GM23338 (cell line): ENCODE results near the gene MROH7. TPM values are rescaled to one million over a fixed set of nuclear protein-coding genes. Genes with fewer than 3 reads are reported as not detected.
A peak's percentile ranks its signal among the peaks of the same experiment; 100 is the strongest.

Source experiments
- ATAC-seq: fragments of 200-7000 bp; cut with Tn5 transposase; 3 replicates; pipeline ENCODE4 v1.9.1; 2020
- DNase-seq: peaks from one replicate; pipeline ENCODE4 v3.0.0-alpha.2; 2015; ENCODE audit warnings: low spot score
- H2AFZ ChIP-seq: fragments of 200-600 bp; sonication (generic); 2 replicates; pipeline ENCODE4 v1.8.0; 2016; ENCODE audit warnings: antibody characterized with exemption, mild to moderate bottlenecking, moderate library complexity
- H3F3A ChIP-seq: fragments of 200-600 bp; sonication (generic); replicated peaks from 2 replicates; pipeline ENCODE4 v1.8.0; 2017; ENCODE audit warnings: antibody characterized with exemption, mixed run types, low read depth
- H3K27ac ChIP-seq: fragments of 200-600 bp; sonication (generic); 2 replicates; pipeline ENCODE4 v1.6.1; 2016; ENCODE audit warnings: low read depth
- H3K27me3 ChIP-seq: fragments of 200-600 bp; sonication (generic); 2 replicates; pipeline ENCODE4 v1.8.0; 2016; ENCODE audit warnings: mild to moderate bottlenecking, mixed run types, moderate library complexity; ENCODE audit not compliant: insufficient read depth
- H3K36me3 ChIP-seq: fragments of 200-600 bp; sonication (generic); 2 replicates; pipeline ENCODE4 v1.8.0; 2016; ENCODE audit warnings: mild to moderate bottlenecking; ENCODE audit not compliant: insufficient read depth
- H3K4me1 ChIP-seq: fragments of 200-600 bp; sonication (generic); 2 replicates; pipeline ENCODE4 v1.8.0; 2016; ENCODE audit warnings: mild to moderate bottlenecking, moderate library complexity; ENCODE audit not compliant: insufficient read depth
- H3K4me2 ChIP-seq: fragments of 200-600 bp; sonication (generic); 2 replicates; pipeline ENCODE4 v1.7.1; 2017; ENCODE audit warnings: mixed run types
- H3K4me3 ChIP-seq: fragments of 200-600 bp; sonication (generic); 2 replicates; pipeline ENCODE4 v1.6.1; 2016; ENCODE audit warnings: mixed run types
- H3K79me2 ChIP-seq: fragments of 200-600 bp; sonication (generic); replicated peaks from 2 replicates; pipeline ENCODE4 v1.8.0; 2017; ENCODE audit warnings: mild to moderate bottlenecking; ENCODE audit not compliant: insufficient read depth
- H3K9me2 ChIP-seq: fragments of 200-600 bp; sonication (generic); 2 replicates; pipeline ENCODE4 v1.8.0; 2017; ENCODE audit not compliant: insufficient read depth
- H4K20me1 ChIP-seq: fragments of 200-600 bp; sonication (generic); replicated peaks from 2 replicates; pipeline ENCODE4 v1.8.0; 2017; ENCODE audit warnings: mild to moderate bottlenecking; ENCODE audit not compliant: insufficient read depth
- H3K27ac Mint-ChIP-seq: 2 replicates; pipeline ENCODE4 v1.8.0; 2020; ENCODE audit warnings: inconsistent platforms, mild to moderate bottlenecking, moderate library complexity, mixed read lengths
- H3K27me3 Mint-ChIP-seq: 3 replicates; pipeline ENCODE4 v1.8.0; 2022; ENCODE audit warnings: low read depth, mild to moderate bottlenecking, moderate library complexity, mixed read lengths, inconsistent platforms; ENCODE audit not compliant: insufficient read depth, poor library complexity
- H3K36me3 Mint-ChIP-seq: 3 replicates; pipeline ENCODE4 v1.8.0; 2021; ENCODE audit warnings: low read depth, mild to moderate bottlenecking, inconsistent platforms, moderate library complexity, mixed read lengths
- H3K4me1 Mint-ChIP-seq: 3 replicates; pipeline ENCODE4 v1.8.0; 2020; ENCODE audit warnings: mild to moderate bottlenecking, inconsistent platforms, mixed read lengths
- H3K4me3 Mint-ChIP-seq: 3 replicates; pipeline ENCODE4 v1.8.0; 2021; ENCODE audit warnings: moderate library complexity, mild to moderate bottlenecking, inconsistent platforms, mixed read lengths
- H3K9me3 Mint-ChIP-seq: 3 replicates; pipeline ENCODE4 v1.8.0; 2020; ENCODE audit warnings: moderate library complexity, mild to moderate bottlenecking, inconsistent platforms, mixed read lengths
- CREB1 ChIP-seq: fragments of 250-450 bp; sonication (Bioruptor Pico); IDR thresholded peaks from 2 replicates; pipeline ENCODE4 v1.5.0; 2020; ENCODE audit warnings: low read depth, mild to moderate bottlenecking, moderate library complexity
- EZH2 ChIP-seq: fragments of 200-600 bp; sonication (generic); IDR thresholded peaks from one replicate; pipeline ENCODE4 v1.8.0; 2017; ENCODE audit warnings: antibody characterized with exemption, mild to moderate bottlenecking, low read depth; ENCODE audit not compliant: unreplicated experiment
- EZH2phosphoT487 ChIP-seq: fragments of 200-600 bp; sonication (generic); IDR thresholded peaks from one replicate; pipeline ENCODE4 v1.8.1; 2018; ENCODE audit warnings: antibody characterized with exemption; ENCODE audit not compliant: unreplicated experiment
- JUNB ChIP-seq: IDR thresholded peaks from one replicate; pipeline ENCODE4 v1.6.1; 2016; ENCODE audit warnings: antibody characterized with exemption; ENCODE audit not compliant: unreplicated experiment
- STAT1 ChIP-seq: IDR thresholded peaks from one replicate; pipeline ENCODE4 v1.6.1; 2016; ENCODE audit warnings: antibody characterized with exemption; ENCODE audit not compliant: unreplicated experiment
- ZNF114 ChIP-seq: fragments of 250-450 bp; sonication (Bioruptor Pico); IDR thresholded peaks from 2 replicates; pipeline ENCODE4 v1.5.0; 2020; ENCODE audit warnings: mild to moderate bottlenecking, moderate library complexity
- polyA plus RNA-seq: library from polyadenylated mRNA; unstranded; fragments of >200 nt; fragmentation: Nextera tagmentation; extraction: Ambion mirVana; gene quantifications from 2 replicates; pipeline ENCODE4 v1.2.1, GENCODE V29; 2016
- total RNA-seq: library from RNA; depleted of rRNA; stranded (reverse); fragments of >200 nt; shearing (Covaris generic); gene quantifications from 2 replicates; pipeline ENCODE4 v1.2.3, GENCODE V29; 2014
- TF ChIP-seq, protein P1 (sequence below): IDR thresholded peaks from one replicate; pipeline ENCODE4 v1.6.1; 2018; ENCODE audit warnings: antibody characterized with exemption; ENCODE audit not compliant: unreplicated experiment
- TF ChIP-seq, protein P2 (sequence below), 2 experiments: fragments of 200-600 bp in 1 of 2; sonication (generic) in 1 of 2; conservative IDR thresholded peaks; 2 replicates each; pipeline versions ENCODE4 v1.5.1 to v1.6.1; 2016 to 2017; ENCODE audit warnings: antibody characterized with exemption in 2 of 2, low read depth in 2 of 2, mild to moderate bottlenecking in 2 of 2, moderate library complexity in 1 of 2
- TF ChIP-seq, protein P3 (sequence below): IDR thresholded peaks from 2 replicates; pipeline ENCODE4 v1.6.1; 2016; ENCODE audit warnings: antibody characterized with exemption

The MROH7 gene
- total and polyA plus RNA-seq, 2 experiments from 2014 or later = 0.17 TPM; not detected in 1

DNA sequence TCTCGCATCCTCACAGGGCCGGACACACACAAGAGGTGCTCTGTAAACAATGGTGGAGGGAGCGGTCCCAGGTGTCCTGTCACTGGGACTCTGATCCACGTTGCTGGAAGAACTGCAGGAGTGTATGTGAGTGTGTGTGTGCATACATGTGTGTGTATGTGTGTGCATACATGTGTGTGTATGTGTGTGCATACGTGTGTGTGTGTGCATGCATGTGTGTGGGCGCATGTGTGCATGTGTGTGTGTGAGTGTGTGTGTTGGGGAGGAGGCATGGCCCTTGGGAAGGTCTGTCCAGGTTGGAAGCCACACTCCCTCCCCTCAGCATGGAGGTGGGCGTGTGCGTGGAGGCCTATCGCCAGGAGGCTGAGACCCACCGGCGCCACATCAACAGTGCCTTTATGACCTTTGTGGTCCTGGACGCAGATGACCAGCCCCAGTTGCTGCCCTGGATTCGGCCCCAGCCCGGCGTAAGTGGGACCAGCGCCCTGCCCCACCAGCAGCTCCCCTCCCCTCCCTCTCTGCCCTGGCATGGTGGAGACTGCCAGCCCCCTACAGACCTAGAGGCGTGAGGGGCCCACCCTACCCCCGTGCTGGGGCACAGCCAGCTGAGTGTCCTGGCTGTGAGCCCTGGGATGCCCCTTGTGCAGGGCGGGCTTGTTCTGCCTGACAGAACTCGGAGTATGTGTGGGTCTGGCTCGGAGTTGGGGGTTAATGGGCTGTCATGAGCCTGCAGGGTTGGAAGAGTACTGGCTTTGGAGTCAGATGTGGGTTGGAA, 40.5 kb upstream of the MROH7 start (continued):
- TF ChIP-seq ZNF114 (CRISPR knock-in tag) = no peak
- no peak for TF ChIP-seq EZH2
- no peak for TF ChIP-seq JUNB
- TF ChIP-seq CREB1 (CRISPR knock-in tag) = no peak
- TF ChIP-seq, protein P1, sequence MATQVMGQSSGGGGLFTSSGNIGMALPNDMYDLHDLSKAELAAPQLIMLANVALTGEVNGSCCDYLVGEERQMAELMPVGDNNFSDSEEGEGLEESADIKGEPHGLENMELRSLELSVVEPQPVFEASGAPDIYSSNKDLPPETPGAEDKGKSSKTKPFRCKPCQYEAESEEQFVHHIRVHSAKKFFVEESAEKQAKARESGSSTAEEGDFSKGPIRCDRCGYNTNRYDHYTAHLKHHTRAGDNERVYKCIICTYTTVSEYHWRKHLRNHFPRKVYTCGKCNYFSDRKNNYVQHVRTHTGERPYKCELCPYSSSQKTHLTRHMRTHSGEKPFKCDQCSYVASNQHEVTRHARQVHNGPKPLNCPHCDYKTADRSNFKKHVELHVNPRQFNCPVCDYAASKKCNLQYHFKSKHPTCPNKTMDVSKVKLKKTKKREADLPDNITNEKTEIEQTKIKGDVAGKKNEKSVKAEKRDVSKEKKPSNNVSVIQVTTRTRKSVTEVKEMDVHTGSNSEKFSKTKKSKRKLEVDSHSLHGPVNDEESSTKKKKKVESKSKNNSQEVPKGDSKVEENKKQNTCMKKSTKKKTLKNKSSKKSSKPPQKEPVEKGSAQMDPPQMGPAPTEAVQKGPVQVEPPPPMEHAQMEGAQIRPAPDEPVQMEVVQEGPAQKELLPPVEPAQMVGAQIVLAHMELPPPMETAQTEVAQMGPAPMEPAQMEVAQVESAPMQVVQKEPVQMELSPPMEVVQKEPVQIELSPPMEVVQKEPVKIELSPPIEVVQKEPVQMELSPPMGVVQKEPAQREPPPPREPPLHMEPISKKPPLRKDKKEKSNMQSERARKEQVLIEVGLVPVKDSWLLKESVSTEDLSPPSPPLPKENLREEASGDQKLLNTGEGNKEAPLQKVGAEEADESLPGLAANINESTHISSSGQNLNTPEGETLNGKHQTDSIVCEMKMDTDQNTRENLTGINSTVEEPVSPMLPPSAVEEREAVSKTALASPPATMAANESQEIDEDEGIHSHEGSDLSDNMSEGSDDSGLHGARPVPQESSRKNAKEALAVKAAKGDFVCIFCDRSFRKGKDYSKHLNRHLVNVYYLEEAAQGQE = no peak
- TF ChIP-seq EZH2phosphoT487 = no peak

DNA sequence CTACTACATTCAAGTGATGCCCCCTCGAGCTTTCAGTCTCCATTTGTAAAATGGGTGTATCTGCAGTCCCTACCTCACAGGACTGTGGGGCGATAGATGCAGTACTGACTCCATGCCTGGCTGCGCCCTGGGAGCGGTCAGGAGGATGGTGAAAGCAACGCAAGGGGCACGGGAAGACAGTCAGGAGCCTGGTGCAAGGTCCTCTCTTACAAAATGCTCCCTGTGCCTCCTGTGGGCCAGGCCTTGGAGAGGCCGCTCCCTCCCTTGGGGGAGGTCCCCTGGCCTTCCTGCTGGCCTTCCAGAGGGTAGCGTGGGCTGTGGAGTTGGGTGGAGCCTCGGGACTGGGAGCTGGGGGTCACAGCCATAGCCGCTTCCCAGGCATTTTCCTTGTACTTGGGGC, 39.9 kb upstream of the MROH7 start:
- no peak for DNase-seq
- H3K4me3 Mint-ChIP-seq = no peak overlapping the region
- peaks cover 7% of the 10 kb centered on the region for H3K4me1 Mint-ChIP-seq
- no peaks in the 10 kb centered on the region for H3K36me3 Mint-ChIP-seq
- Histone ChIP-seq H3K27me3 (no peaks in the 10 kb centered on the region), H4K20me1 (no peaks in the 10 kb centered on the region), H3K27ac (no peak overlapping the region), H3K36me3 (no peaks in the 10 kb centered on the region), H3K79me2 (no peaks in the 10 kb centered on the region), H2AFZ (no peak overlapping the region), H3K9me2 (no peaks in the 10 kb centered on the region), H3F3A (no peaks in the 10 kb centered on the region), H3K4me1 (peaks cover 5% of the 10 kb centered on the region; the same call in 1 of the 2 replicates), H3K4me2 (no peak overlapping the region), H3K4me3 (no peak overlapping the region)
- no peaks in the 10 kb centered on the region for H3K9me3 Mint-ChIP-seq
- peaks cover 1% of the 10 kb centered on the region for H3K27me3 Mint-ChIP-seq
- H3K27ac Mint-ChIP-seq = no peak overlapping the region; the same call in 1 of the 2 replicates
- ATAC-seq = peak; percentile 19; the same call in 2 of the 3 replicates
- TF ChIP-seq EZH2 (no peak), STAT1 (no peak), JUNB (no peak), EZH2phosphoT487 (no peak)
- TF ChIP-seq, protein P2, sequence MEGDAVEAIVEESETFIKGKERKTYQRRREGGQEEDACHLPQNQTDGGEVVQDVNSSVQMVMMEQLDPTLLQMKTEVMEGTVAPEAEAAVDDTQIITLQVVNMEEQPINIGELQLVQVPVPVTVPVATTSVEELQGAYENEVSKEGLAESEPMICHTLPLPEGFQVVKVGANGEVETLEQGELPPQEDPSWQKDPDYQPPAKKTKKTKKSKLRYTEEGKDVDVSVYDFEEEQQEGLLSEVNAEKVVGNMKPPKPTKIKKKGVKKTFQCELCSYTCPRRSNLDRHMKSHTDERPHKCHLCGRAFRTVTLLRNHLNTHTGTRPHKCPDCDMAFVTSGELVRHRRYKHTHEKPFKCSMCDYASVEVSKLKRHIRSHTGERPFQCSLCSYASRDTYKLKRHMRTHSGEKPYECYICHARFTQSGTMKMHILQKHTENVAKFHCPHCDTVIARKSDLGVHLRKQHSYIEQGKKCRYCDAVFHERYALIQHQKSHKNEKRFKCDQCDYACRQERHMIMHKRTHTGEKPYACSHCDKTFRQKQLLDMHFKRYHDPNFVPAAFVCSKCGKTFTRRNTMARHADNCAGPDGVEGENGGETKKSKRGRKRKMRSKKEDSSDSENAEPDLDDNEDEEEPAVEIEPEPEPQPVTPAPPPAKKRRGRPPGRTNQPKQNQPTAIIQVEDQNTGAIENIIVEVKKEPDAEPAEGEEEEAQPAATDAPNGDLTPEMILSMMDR (conservative IDR thresholded peaks at IDR 0.05; ENCODE audit: low read depth in 2 of 2) = no peak
- TF ChIP-seq, protein P3, sequence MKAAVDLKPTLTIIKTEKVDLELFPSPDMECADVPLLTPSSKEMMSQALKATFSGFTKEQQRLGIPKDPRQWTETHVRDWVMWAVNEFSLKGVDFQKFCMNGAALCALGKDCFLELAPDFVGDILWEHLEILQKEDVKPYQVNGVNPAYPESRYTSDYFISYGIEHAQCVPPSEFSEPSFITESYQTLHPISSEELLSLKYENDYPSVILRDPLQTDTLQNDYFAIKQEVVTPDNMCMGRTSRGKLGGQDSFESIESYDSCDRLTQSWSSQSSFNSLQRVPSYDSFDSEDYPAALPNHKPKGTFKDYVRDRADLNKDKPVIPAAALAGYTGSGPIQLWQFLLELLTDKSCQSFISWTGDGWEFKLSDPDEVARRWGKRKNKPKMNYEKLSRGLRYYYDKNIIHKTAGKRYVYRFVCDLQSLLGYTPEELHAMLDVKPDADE = no peak
- TF ChIP-seq, protein P1 = no peak
